Cardiac muscle cell (in vitro differentiated cells and primary cell): ENCODE measurements around the gene ATP11C. TPM values are rescaled to one million over a fixed set of nuclear protein-coding genes. Genes with fewer than 3 reads are reported as not detected.
A peak's percentile ranks its signal among the peaks of the same experiment; 100 is the strongest.

Source experiments
- DNase-seq, 2 donors: peaks; one replicate each; pipeline versions ENCODE4 v3.0.0 to v3.0.0-alpha.2; 2010 to 2017; ENCODE audit warnings: low read depth in 1 of 2, low spot score in 1 of 2
- H3K27ac ChIP-seq: fragments of 200-600 bp; sonication (generic); 2 replicates; pipeline ENCODE4 v1.5.1; 2016
- H3K27me3 ChIP-seq: fragments of 200-600 bp; sonication (generic); 2 replicates; pipeline ENCODE4 v1.6.0; 2016; ENCODE audit warnings: control low read depth
- H3K36me3 ChIP-seq: fragments of 200-600 bp; sonication (generic); 2 replicates; pipeline ENCODE4 v1.5.1; 2016; ENCODE audit warnings: control low read depth
- H3K4me1 ChIP-seq: fragments of 200-600 bp; sonication (generic); 2 replicates; pipeline ENCODE4 v1.8.1; 2017; ENCODE audit warnings: low read depth, mild to moderate bottlenecking, mixed run types
- H3K4me3 ChIP-seq: fragments of 200-600 bp; sonication (generic); 2 replicates; pipeline ENCODE4 v1.5.1; 2016; ENCODE audit warnings: mild to moderate bottlenecking
- H3K9me3 ChIP-seq: fragments of 200-600 bp; sonication (generic); 2 replicates; pipeline ENCODE4 v1.5.1; 2017; ENCODE audit warnings: low read depth, mild to moderate bottlenecking, control low read depth
- CTCF ChIP-seq: IDR thresholded peaks from 2 replicates; pipeline ENCODE4 v1.5.1; 2012; ENCODE audit warnings: low read depth, mild to moderate bottlenecking, low read length
- polyA plus RNA-seq: library from polyadenylated mRNA; unstranded; fragments of >200 nt; fragmentation: Nextera tagmentation; extraction: Ambion mirVana; gene quantifications from 2 replicates; pipeline ENCODE4 v1.2.1, GENCODE V29; 2016
- total RNA-seq: library from RNA; depleted of rRNA; stranded (reverse); fragments of >200 nt; gene quantifications from 2 replicates; pipeline ENCODE4 v1.2.3, GENCODE V29; 2016

The ATP11C gene
- total and polyA plus RNA-seq, 2 experiments from 2014 or later = 7.4 to 17.1 TPM

GRCh38 chrX:139828033-139828432, 104.8 kb downstream of the ATP11C start:
- Histone ChIP-seq H3K36me3 (no peaks in the 10 kb centered on the region), H3K27me3 (no peaks in the 10 kb centered on the region), H3K4me1 (peaks cover 22% of the 10 kb centered on the region), H3K27ac (no peak overlapping the region), H3K4me3 (no peak overlapping the region), H3K9me3 (no peaks in the 10 kb centered on the region)
- TF ChIP-seq CTCF = no peak
- DNase-seq = no peak

DNA sequence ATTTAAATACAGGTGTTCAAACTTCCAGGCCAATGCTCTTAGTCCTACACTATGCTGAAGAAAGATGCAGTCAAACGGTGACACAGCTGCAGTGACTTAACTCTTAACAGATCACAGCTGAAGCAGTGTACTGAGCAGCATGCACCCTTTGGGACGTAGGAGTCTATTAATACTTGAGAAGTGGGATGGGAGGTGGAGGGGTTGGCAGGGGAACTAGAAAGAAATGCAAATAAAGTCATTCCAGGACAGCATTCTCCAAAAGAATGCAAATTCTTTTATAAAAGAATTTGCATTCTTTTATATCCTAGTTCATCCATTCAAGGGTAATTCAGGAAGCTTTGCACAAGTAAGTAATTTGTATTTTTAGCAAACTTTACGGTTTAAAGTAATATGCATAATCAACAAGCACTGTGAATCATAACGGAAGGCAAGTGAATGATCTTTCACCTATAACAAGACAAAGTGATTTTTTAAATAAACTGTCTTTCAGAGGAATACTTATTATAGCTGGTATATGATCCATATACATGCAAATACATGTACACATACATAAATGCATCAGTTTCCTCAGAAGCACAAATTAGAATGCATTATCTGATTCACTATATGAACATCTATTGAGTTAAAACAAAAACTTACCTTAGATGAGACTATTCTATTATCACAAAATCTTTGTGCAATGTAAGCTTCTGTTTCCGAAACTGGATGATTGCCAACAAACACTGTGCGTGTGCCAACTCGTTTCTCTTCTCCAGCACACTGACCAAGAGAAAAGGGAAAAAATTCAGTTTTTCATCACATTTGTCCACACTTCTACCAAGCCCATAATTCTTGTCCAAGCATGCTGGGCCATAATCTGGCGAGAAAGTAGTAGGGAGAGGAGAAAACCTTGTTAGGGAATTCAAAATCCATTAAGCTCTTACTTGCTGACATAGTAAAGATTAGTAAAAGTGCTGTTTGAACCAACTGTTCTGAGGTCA, 106.5 kb downstream of the ATP11C start:
- Histone ChIP-seq H3K4me1 (peaks cover 22% of the 10 kb centered on the region), H3K4me3 (no peak overlapping the region), H3K36me3 (no peaks in the 10 kb centered on the region), H3K27ac (no peak overlapping the region), H3K27me3 (no peaks in the 10 kb centered on the region), H3K9me3 (no peaks in the 10 kb centered on the region)
- DNase-seq = peak in 1 of 2 donors; percentile 44
- no peak for TF ChIP-seq CTCF

DNA sequence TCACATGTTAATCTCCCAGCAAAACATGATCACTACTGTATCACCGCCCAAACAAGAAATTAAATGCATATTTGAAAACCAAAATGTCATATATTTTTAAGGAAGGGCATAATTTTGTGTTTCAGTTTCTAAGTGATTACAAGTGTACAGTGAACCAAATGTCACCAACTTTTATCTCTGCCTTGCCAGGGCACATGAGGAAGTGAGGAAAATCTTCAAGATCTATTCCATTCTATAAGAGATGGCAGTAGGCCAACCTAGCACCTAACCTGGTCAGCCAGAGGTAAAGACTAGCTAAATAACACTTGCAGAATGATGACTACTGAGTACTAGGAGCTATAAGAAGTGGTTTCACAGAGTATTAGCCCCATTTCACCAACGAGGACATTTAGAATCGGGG, 107.2 kb downstream of the ATP11C start:
- H3K27me3 ChIP-seq = no peaks in the 10 kb centered on the region
- no peak for TF ChIP-seq CTCF
- no peak overlapping the region for H3K4me3 ChIP-seq
- no peaks in the 10 kb centered on the region for H3K9me3 ChIP-seq
- H3K27ac ChIP-seq = no peak overlapping the region
- peaks cover 20% of the 10 kb centered on the region for H3K4me1 ChIP-seq
- no peak for DNase-seq
- H3K36me3 ChIP-seq = no peaks in the 10 kb centered on the region

GRCh38 chrX:139823806-139824205, 109.0 kb downstream of the ATP11C start:
- no peaks in the 10 kb centered on the region for H3K9me3 ChIP-seq
- H3K27me3 ChIP-seq = no peaks in the 10 kb centered on the region
- H3K36me3 ChIP-seq = no peaks in the 10 kb centered on the region
- TF ChIP-seq CTCF = no peak
- H3K4me3 ChIP-seq = no peak overlapping the region
- DNase-seq = peak in 1 of 2 donors; percentile 8
- H3K4me1 ChIP-seq = peaks cover 14% of the 10 kb centered on the region
- H3K27ac ChIP-seq = no peak overlapping the region

GRCh38 chrX:139820358-139820984, 112.4 kb downstream of the ATP11C start:
- no peak overlapping the region for H3K27ac ChIP-seq
- no peaks in the 10 kb centered on the region for H3K36me3 ChIP-seq
- no peak for DNase-seq
- H3K4me3 ChIP-seq = no peak overlapping the region
- H3K4me1 ChIP-seq = peaks cover 24% of the 10 kb centered on the region
- no peaks in the 10 kb centered on the region for H3K27me3 ChIP-seq
- TF ChIP-seq CTCF = no peak
- H3K9me3 ChIP-seq = no peaks in the 10 kb centered on the region
